OCI-LY1 (cell line): ENCODE data around the gene MAST4.

Source experiments
- CTCF ChIP-seq: fragments of 200-600 bp; sonication (generic), shearing (Covaris generic); IDR thresholded peaks from 2 replicates; pipeline ENCODE4 v1.5.1; 2017; ENCODE audit warnings: mild to moderate bottlenecking, antibody characterized with exemption, low read length, moderate library complexity, mixed read lengths
- EZH2 ChIP-seq: fragments of 200-600 bp; sonication (generic), shearing (Covaris generic); IDR thresholded peaks from 2 replicates; pipeline ENCODE4 v1.8.0; 2017; ENCODE audit warnings: borderline replicate concordance, mixed run types, mild to moderate bottlenecking, antibody characterized with exemption, low read length, moderate library complexity, mixed read lengths

- TF ChIP-seq EZH2 (no peak), CTCF (no peak)
Observed at GRCh38 chr5:67142816-67143215, 546.6 kb downstream of the MAST4 start.
